Mesenchymal stem cell (in vitro differentiated cells and primary cell): Measurements from ENCODE around the gene SLC12A1.

Experiments
- DNase-seq: peaks from one replicate; pipeline ENCODE4 v3.0.0-alpha.2; 2013
- H2AFZ ChIP-seq: one replicate; pipeline ENCODE4 v1.6.1; 2013; ENCODE audit warnings: low read depth, mild to moderate bottlenecking, control low read depth, inconsistent platforms, low read length, moderate library complexity
- H2AK5ac ChIP-seq: 2 replicates; pipeline ENCODE4 v1.6.1; 2013; ENCODE audit warnings: low read length, moderate library complexity, mild to moderate bottlenecking, inconsistent platforms; ENCODE audit not compliant: severe bottlenecking
- H2BK120ac ChIP-seq: one replicate; pipeline ENCODE4 v1.6.1; 2013; ENCODE audit warnings: low read depth, mild to moderate bottlenecking, inconsistent platforms, low read length, moderate library complexity
- H2BK12ac ChIP-seq, 2 experiments: one replicate each; pipeline ENCODE4 v1.6.1; 2013; ENCODE audit warnings: inconsistent platforms in 2 of 2, low read length in 2 of 2, mild to moderate bottlenecking in 2 of 2, moderate library complexity in 2 of 2, control low read depth in 1 of 2
- H2BK15ac ChIP-seq: one replicate; pipeline ENCODE4 v1.6.1; 2013; ENCODE audit warnings: mild to moderate bottlenecking, low read depth, inconsistent platforms; ENCODE audit not compliant: poor library complexity, severe bottlenecking
- H2BK5ac ChIP-seq: 2 replicates; pipeline ENCODE4 v1.6.1; 2013; ENCODE audit warnings: low read depth, mild to moderate bottlenecking, low read length, control low read depth, inconsistent platforms; ENCODE audit not compliant: poor library complexity, severe bottlenecking
- H3K14ac ChIP-seq, 2 experiments: one replicate each; pipeline ENCODE4 v1.6.1; 2013; ENCODE audit warnings: inconsistent platforms in 2 of 2, low read length in 2 of 2, control low read depth in 1 of 2, mild to moderate bottlenecking in 1 of 2, moderate library complexity in 1 of 2
- H3K18ac ChIP-seq, 2 experiments: one replicate each; pipeline ENCODE4 v1.6.1; 2013; ENCODE audit warnings: inconsistent platforms in 2 of 2, low read length in 2 of 2, control low read depth in 1 of 2, low read depth in 1 of 2, mild to moderate bottlenecking in 1 of 2
- H3K23ac ChIP-seq, 2 experiments: one replicate each; pipeline ENCODE4 v1.6.1; 2013; ENCODE audit warnings: inconsistent platforms in 2 of 2, low read length in 2 of 2, mild to moderate bottlenecking in 2 of 2, moderate library complexity in 2 of 2, control low read depth in 1 of 2
- H3K27ac ChIP-seq: 2 replicates; pipeline ENCODE4 v1.5.1; 2013; ENCODE audit warnings: mild to moderate bottlenecking, moderate library complexity, low read length, control low read depth, inconsistent platforms; ENCODE audit not compliant: poor library complexity, severe bottlenecking
- H3K27me3 ChIP-seq, 2 experiments: 2 replicates each; pipeline versions ENCODE4 v1.6.1 to v1.7.0; 2013; ENCODE audit warnings: low read length in 2 of 2, mild to moderate bottlenecking in 2 of 2, moderate library complexity in 2 of 2, control low read depth in 1 of 2, inconsistent platforms in 1 of 2; ENCODE audit not compliant: control insufficient read depth in 1 of 2, insufficient read depth in 1 of 2
- H3K36me3 ChIP-seq, 2 experiments: 2 replicates each; pipeline versions ENCODE4 v1.6.1 to v1.7.0; 2013; ENCODE audit warnings: low read length in 2 of 2, control low read depth in 1 of 2, inconsistent platforms in 1 of 2, low read depth in 1 of 2, mild to moderate bottlenecking in 1 of 2; ENCODE audit not compliant: insufficient read depth in 2 of 2, control insufficient read depth in 1 of 2
- H3K4ac ChIP-seq, 2 experiments: one replicate each; pipeline ENCODE4 v1.6.1; 2013; ENCODE audit warnings: inconsistent platforms in 2 of 2, low read length in 2 of 2, mild to moderate bottlenecking in 2 of 2, moderate library complexity in 2 of 2, control low read depth in 1 of 2, low read depth in 1 of 2
- H3K4me1 ChIP-seq: 2 replicates; pipeline ENCODE4 v1.6.1; 2013; ENCODE audit warnings: low read depth, low read length, control low read depth; ENCODE audit not compliant: control insufficient read depth, insufficient read depth
- H3K4me2 ChIP-seq: 2 replicates; pipeline ENCODE4 v1.6.1; 2013; ENCODE audit warnings: low read length, mild to moderate bottlenecking, inconsistent platforms; ENCODE audit not compliant: poor library complexity, severe bottlenecking
- H3K4me3 ChIP-seq, 2 experiments: 2 replicates each; pipeline versions ENCODE4 v1.5.1 to v1.7.0; 2013; ENCODE audit warnings: low read length in 2 of 2, mild to moderate bottlenecking in 2 of 2, control low read depth in 1 of 2, low read depth in 1 of 2; ENCODE audit not compliant: insufficient read depth in 1 of 2
- H3K79me1 ChIP-seq: replicated peaks from 2 replicates; pipeline ENCODE4 v1.6.1; 2013; ENCODE audit warnings: mild to moderate bottlenecking, control low read depth, low read length, inconsistent platforms; ENCODE audit not compliant: poor library complexity, severe bottlenecking
- H3K9ac ChIP-seq: 2 replicates; pipeline ENCODE4 v1.7.0; 2013; ENCODE audit warnings: mild to moderate bottlenecking, low read length, moderate library complexity
- H3K9me3 ChIP-seq: 2 replicates; pipeline ENCODE4 v1.7.0; 2013; ENCODE audit warnings: mild to moderate bottlenecking, low read length; ENCODE audit not compliant: control insufficient read depth
- H4K8ac ChIP-seq: one replicate; pipeline ENCODE4 v1.6.1; 2013; ENCODE audit warnings: inconsistent platforms, mild to moderate bottlenecking, low read length, moderate library complexity
- H4K91ac ChIP-seq: one replicate; pipeline ENCODE4 v1.6.1; 2013; ENCODE audit warnings: mild to moderate bottlenecking, low read length, inconsistent platforms
- WGBS: methylation state at CpG from one replicate; pipeline ENCODE4 v1.1.7; 2013; ENCODE audit warnings: mixed read lengths; 5-methylcytosine and 5-hydroxymethylcytosine counted together

The SLC12A1 gene

GRCh38 chr15:48178648-48178931, 27.5 kb upstream of the SLC12A1 start:
- DNase-seq = no peak
- Histone ChIP-seq H3K27me3 (peaks cover 0 to 22% of the 10 kb centered on the region in 2 experiments), H2BK12ac (no peak overlapping the region), H3K79me1 (peaks cover 2% of the 10 kb centered on the region), H3K9ac (no peak overlapping the region), H2AFZ (no peak overlapping the region), H3K36me3 (no peaks in the 10 kb centered on the region), H3K4ac (no peak overlapping the region), H3K4me3 (peak overlapping the region in 1 of 2 experiments; percentile 73), H4K91ac (no peak overlapping the region), H3K4me1 (peaks cover 2% of the 10 kb centered on the region), H2AK5ac (no peak overlapping the region), H2BK15ac (no peak overlapping the region), H3K4me2 (peak overlapping the region; percentile 95), H4K8ac (no peak overlapping the region), H2BK5ac (no peak overlapping the region), H3K18ac (no peak overlapping the region), H3K23ac (no peak overlapping the region), H3K27ac (no peak overlapping the region), H3K9me3 (no peaks in the 10 kb centered on the region), H2BK120ac (no peak overlapping the region), H3K14ac (no peak overlapping the region)
- no CpG with 5 or more reads among the region's 1 CpG for WGBS

GRCh38 chr15:48182749-48183148, 23.4 kb upstream of the SLC12A1 start:
- Histone ChIP-seq H2BK12ac (no peak overlapping the region), H3K27ac (no peak overlapping the region), H3K14ac (no peak overlapping the region), H2BK15ac (no peak overlapping the region), H4K8ac (no peak overlapping the region), H3K4ac (no peak overlapping the region), H3K4me2 (no peak overlapping the region), H2BK5ac (no peak overlapping the region), H3K9ac (no peak overlapping the region), H3K79me1 (peaks cover 2% of the 10 kb centered on the region), H2BK120ac (no peak overlapping the region), H3K18ac (no peak overlapping the region), H3K4me3 (no peak overlapping the region), H3K23ac (no peak overlapping the region), H3K27me3 (peaks cover 0 to 16% of the 10 kb centered on the region in 2 experiments), H3K36me3 (no peaks in the 10 kb centered on the region), H2AFZ (no peak overlapping the region), H3K4me1 (peaks cover 2% of the 10 kb centered on the region), H3K9me3 (no peaks in the 10 kb centered on the region), H4K91ac (no peak overlapping the region), H2AK5ac (no peak overlapping the region)
- no peak for DNase-seq
- 85% methylated on average over 2 of the region's 2 CpGs for WGBS

- Histone ChIP-seq H3K9ac (no peak overlapping the region), H2BK12ac (no peak overlapping the region), H4K91ac (no peak overlapping the region), H3K4me1 (no peaks in the 10 kb centered on the region), H3K18ac (no peak overlapping the region), H4K8ac (no peak overlapping the region), H3K27me3 (peaks cover 0 to 11% of the 10 kb centered on the region in 2 experiments), H3K14ac (no peak overlapping the region), H3K79me1 (no peaks in the 10 kb centered on the region), H3K36me3 (no peaks in the 10 kb centered on the region), H2AFZ (no peak overlapping the region), H3K4me2 (no peak overlapping the region), H2AK5ac (no peak overlapping the region), H3K9me3 (no peaks in the 10 kb centered on the region), H2BK120ac (no peak overlapping the region), H3K4ac (no peak overlapping the region), H3K27ac (no peak overlapping the region), H2BK5ac (no peak overlapping the region), H2BK15ac (no peak overlapping the region), H3K4me3 (no peak overlapping the region), H3K23ac (no peak overlapping the region)
- WGBS = 83% methylated on average over 2 of the region's 3 CpGs
- DNase-seq = no peak
Measured at GRCh38 chr15:48185529-48185928, 20.6 kb upstream of the SLC12A1 start.

- H3K27ac ChIP-seq = no peak overlapping the region
- no peaks in the 10 kb centered on the region for H3K79me1 ChIP-seq
- DNase-seq = no peak
- 97% methylated on average over 3 of the region's 3 CpGs for WGBS
- H3K9me3 ChIP-seq = no peaks in the 10 kb centered on the region
- H3K4me2 ChIP-seq = no peak overlapping the region
- H3K23ac ChIP-seq = no peak overlapping the region
- H4K91ac ChIP-seq = no peak overlapping the region
- H4K8ac ChIP-seq = no peak overlapping the region
- no peak overlapping the region for H2BK120ac ChIP-seq
- no peak overlapping the region for H2BK12ac ChIP-seq
- no peak overlapping the region for H3K9ac ChIP-seq
- H3K36me3 ChIP-seq = no peaks in the 10 kb centered on the region
- H3K14ac ChIP-seq = no peak overlapping the region
- peaks cover 0 to 12% of the 10 kb centered on the region in 2 experiments for H3K27me3 ChIP-seq
- H2AK5ac ChIP-seq = no peak overlapping the region
- H3K18ac ChIP-seq = no peak overlapping the region
- no peak overlapping the region for H3K4ac ChIP-seq
- no peak overlapping the region for H3K4me3 ChIP-seq
- no peak overlapping the region for H2BK15ac ChIP-seq
- no peak overlapping the region for H2BK5ac ChIP-seq
- no peak overlapping the region for H2AFZ ChIP-seq
- no peaks in the 10 kb centered on the region for H3K4me1 ChIP-seq
Measured at GRCh38 chr15:48186271-48186670, 19.8 kb upstream of the SLC12A1 start.
